WERI-Rb-1 (cell line): Measurements from ENCODE around the gene FARS2.

Experiments
- DNase-seq: peaks from one replicate; pipeline ENCODE4 v3.0.0-alpha.2; 2020
- H3K27ac ChIP-seq: fragments of 250-450 bp; sonication (Bioruptor Pico); 2 replicates; pipeline ENCODE4 v1.5.1; 2020; ENCODE audit warnings: mild to moderate bottlenecking, moderate library complexity
- H3K27me3 ChIP-seq: fragments of 250-450 bp; sonication (Bioruptor Pico); 2 replicates; pipeline ENCODE4 v1.5.1; 2021; ENCODE audit warnings: mild to moderate bottlenecking, low read depth, moderate library complexity; ENCODE audit not compliant: insufficient read depth, severe bottlenecking
- H3K36me3 ChIP-seq: fragments of 250-450 bp; sonication (Bioruptor Pico); 2 replicates; pipeline ENCODE4 v1.5.1; 2020; ENCODE audit warnings: mild to moderate bottlenecking, moderate library complexity
- H3K4me3 ChIP-seq: 2 replicates; pipeline ENCODE4 v1.5.1; 2011; ENCODE audit warnings: low read depth, mild to moderate bottlenecking, control low read depth, low read length
- H3K9me3 ChIP-seq: fragments of 250-450 bp; sonication (Bioruptor Pico); 2 replicates; pipeline ENCODE4 v1.5.1; 2021; ENCODE audit warnings: mild to moderate bottlenecking, moderate library complexity; ENCODE audit not compliant: severe bottlenecking
- CTCF ChIP-seq: IDR thresholded peaks from 2 replicates; pipeline ENCODE4 v1.5.1; 2011; ENCODE audit warnings: low read depth, mild to moderate bottlenecking, control low read depth, inconsistent platforms, low read length

The FARS2 gene

GRCh38 chr6:5305968-5306626, 44.8 kb downstream of the FARS2 start:
- Histone ChIP-seq H3K36me3 (no peaks in the 10 kb centered on the region), H3K27ac (no peak overlapping the region), H3K9me3 (no peaks in the 10 kb centered on the region), H3K27me3 (no peaks in the 10 kb centered on the region), H3K4me3 (no peak overlapping the region)
- no peak for DNase-seq
- TF ChIP-seq CTCF: no peak

- Histone ChIP-seq H3K36me3 (no peaks in the 10 kb centered on the region), H3K9me3 (no peaks in the 10 kb centered on the region), H3K4me3 (no peak overlapping the region), H3K27ac (no peak overlapping the region), H3K27me3 (no peaks in the 10 kb centered on the region)
- DNase-seq: no peak
- no peak for TF ChIP-seq CTCF
Observed at GRCh38 chr6:5307058-5307457, 45.7 kb downstream of the FARS2 start.

GRCh38 chr6:5308066-5308465, 46.8 kb downstream of the FARS2 start:
- TF ChIP-seq CTCF: no peak
- no peak for DNase-seq
- Histone ChIP-seq H3K4me3 (no peak overlapping the region), H3K9me3 (no peaks in the 10 kb centered on the region), H3K27me3 (no peaks in the 10 kb centered on the region), H3K27ac (no peak overlapping the region), H3K36me3 (no peaks in the 10 kb centered on the region)

- no peaks in the 10 kb centered on the region for H3K27me3 ChIP-seq
Observed at GRCh38 chr6:5314191-5314865, 53.0 kb downstream of the FARS2 start.

GRCh38 chr6:5315881-5316280, 54.6 kb downstream of the FARS2 start:
- no peak for DNase-seq
- Histone ChIP-seq H3K4me3 (no peak overlapping the region), H3K9me3 (no peaks in the 10 kb centered on the region), H3K27me3 (no peaks in the 10 kb centered on the region), H3K27ac (no peak overlapping the region), H3K36me3 (no peaks in the 10 kb centered on the region)
- TF ChIP-seq CTCF: no peak

More at GRCh38 chr6:5314191-5314865, 53.0 kb downstream of the FARS2 start:
- H3K4me3 ChIP-seq: no peak overlapping the region
- H3K36me3 ChIP-seq: no peaks in the 10 kb centered on the region
- H3K27ac ChIP-seq: no peak overlapping the region
- H3K9me3 ChIP-seq: no peaks in the 10 kb centered on the region
- no peak for TF ChIP-seq CTCF
- DNase-seq: no peak

GRCh38 chr6:5316951-5317350, 55.6 kb downstream of the FARS2 start:
- Histone ChIP-seq H3K36me3 (no peaks in the 10 kb centered on the region), H3K4me3 (no peak overlapping the region), H3K27me3 (no peaks in the 10 kb centered on the region), H3K27ac (no peak overlapping the region), H3K9me3 (no peaks in the 10 kb centered on the region)
- DNase-seq: no peak
- TF ChIP-seq CTCF: no peak
